HepG2 (cell line): ENCODE data around the gene PHF5A.

Source experiments
- CERS6 ChIP-seq: sonication (generic); formaldehyde crosslinking; IDR thresholded peaks from 2 replicates; pipeline ENCODE4 v1.5.0; 2020; ENCODE audit warnings: missing genetic modification reagents
- DPF2 ChIP-seq: sonication (generic); formaldehyde crosslinking; IDR thresholded peaks from 2 replicates; pipeline ENCODE4 v1.4.0; 2020; ENCODE audit warnings: mild to moderate bottlenecking, low read depth, missing genetic modification reagents, borderline replicate concordance
- KLF13 ChIP-seq: sonication (generic); formaldehyde crosslinking; IDR thresholded peaks from 2 replicates; pipeline ENCODE4 v1.4.0; 2020; ENCODE audit warnings: mild to moderate bottlenecking, missing genetic modification reagents
- PCBP1 ChIP-seq: fragments of 200-400 bp; formaldehyde crosslinking; IDR thresholded peaks from 2 replicates; pipeline ENCODE4 v1.6.1; 2017; ENCODE audit warnings: mild to moderate bottlenecking, low read depth, low read length, borderline replicate concordance
- REST ChIP-seq, 2 experiments: IDR thresholded peaks; 2 replicates each; pipeline ENCODE4 v1.6.1; 2011 to 2012; ENCODE audit warnings: low read length in 2 of 2, borderline replicate concordance in 1 of 2, low read depth in 1 of 2, mild to moderate bottlenecking in 1 of 2, moderate library complexity in 1 of 2
- RFX5 ChIP-seq: IDR thresholded peaks from 2 replicates; pipeline ENCODE4 v1.6.1; 2011; ENCODE audit warnings: low read depth, low read length, improper control_type of control experiment
- STAT5B ChIP-seq: sonication (generic); formaldehyde crosslinking; IDR thresholded peaks from 2 replicates; pipeline ENCODE4 v1.4.0; 2020; ENCODE audit warnings: missing genetic modification reagents
- TCF7L2 ChIP-seq: IDR thresholded peaks from 2 replicates; pipeline ENCODE4 v1.6.1; 2011; ENCODE audit warnings: mild to moderate bottlenecking, low read depth, low read length, moderate library complexity
- YY1 ChIP-seq: IDR thresholded peaks from 2 replicates; pipeline ENCODE4 v1.6.1; 2011; ENCODE audit warnings: low read length, low read depth, moderate library complexity, mild to moderate bottlenecking; ENCODE audit not compliant: insufficient read depth, insufficient replicate concordance

- TF ChIP-seq KLF13, result no peak
- TF ChIP-seq TCF7L2, result no peak
- no peak for TF ChIP-seq YY1
- no peak for TF ChIP-seq STAT5B (CRISPR knock-in tag)
- TF ChIP-seq CERS6 (CRISPR knock-in tag), result no peak
- TF ChIP-seq RFX5, result no peak
- no peak for TF ChIP-seq DPF2 (CRISPR knock-in tag)
- no peak for TF ChIP-seq PCBP1
- TF ChIP-seq REST (IDR thresholded peaks at IDR 0.05; ENCODE audit: borderline replicate concordance in 1 of 2, low read depth in 1 of 2, low read length in 2 of 2), result no peak
Measured at GRCh38 chr22:41500303-41500702, 31.8 kb upstream of the PHF5A start.
